Measurements from ENCODE around the gene BMF. TPM values are rescaled to one million over a fixed set of nuclear protein-coding genes. Genes with fewer than 3 reads are reported as not detected.
"Not testable (repeated sequence)": the region's sequence is repeated elsewhere in the genome, so short reads cannot be mapped to it uniquely, and the experiment has no call there.

BMF gene
- total RNA-seq, 3 donors from 2014 or later = 8.2 to 24.4 (median 9.3) TPM

GRCh38 chr15:40080104-40080503 is 28.6 kb downstream of the BMF start:
- no peak overlapping the region for H3K4me3 ChIP-seq
- H3K9me3 ChIP-seq = no peaks in the 10 kb centered on the region
- peak overlapping the region in 1 of 2 donors; percentile 85 for H3K27ac ChIP-seq
- no peak for DNase-seq (ENCODE audit: low spot score in 2 of 2)
- intact Hi-C loops (cut with DNase I; ENCODE audit: low total_unique reads) = no loop called here
- no peak for TF ChIP-seq POLR2A (IDR thresholded peaks at IDR 0.05)
- no peak for TF ChIP-seq CTCF (IDR thresholded peaks at IDR 0.05)
- no peak for TF ChIP-seq POLR2AphosphoS5 (IDR thresholded peaks at IDR 0.05)
- H3K4me1 ChIP-seq = peaks cover 0 to 6% of the 10 kb centered on the region in 2 donors
- H3K27me3 ChIP-seq = no peaks in the 10 kb centered on the region
- no peaks in the 10 kb centered on the region for H3K36me3 ChIP-seq

GRCh38 chr15:40079456-40079855 is 29.2 kb downstream of the BMF start:
- intact Hi-C loops (cut with DNase I; ENCODE audit: low total_unique reads) = no loop called here
- Histone ChIP-seq H3K9me3 (no peaks in the 10 kb centered on the region), H3K36me3 (no peaks in the 10 kb centered on the region), H3K27ac (no peak overlapping the region), H3K4me1 (peaks cover 0 to 6% of the 10 kb centered on the region in 2 donors), H3K4me3 (no peak overlapping the region), H3K27me3 (no peaks in the 10 kb centered on the region)
- no peak for DNase-seq (ENCODE audit: low spot score in 2 of 2)
- no peak for TF ChIP-seq POLR2A (IDR thresholded peaks at IDR 0.05)
- TF ChIP-seq CTCF (IDR thresholded peaks at IDR 0.05) = no peak
- no peak for TF ChIP-seq POLR2AphosphoS5 (IDR thresholded peaks at IDR 0.05)

- intact Hi-C loops (cut with DNase I; ENCODE audit: low total_unique reads) = no loop called here
- Histone ChIP-seq H3K36me3 (no peaks in the 10 kb centered on the region), H3K9me3 (no peaks in the 10 kb centered on the region), H3K27ac (no peak overlapping the region), H3K4me3 (no peak overlapping the region), H3K4me1 (no peaks in the 10 kb centered on the region), H3K27me3 (no peaks in the 10 kb centered on the region)
- DNase-seq (ENCODE audit: low spot score in 2 of 2) = no peak
- no peak for TF ChIP-seq POLR2AphosphoS5 (IDR thresholded peaks at IDR 0.05)
- no peak for TF ChIP-seq POLR2A (IDR thresholded peaks at IDR 0.05)
- no peak for TF ChIP-seq CTCF (IDR thresholded peaks at IDR 0.05)
Measured at GRCh38 chr15:40075298-40076044, 33.2 kb downstream of the BMF start.

GRCh38 chr15:40074656-40075055 is 34.0 kb downstream of the BMF start:
- H3K27ac ChIP-seq; DNase-seq (ENCODE audit: low spot score in 2 of 2); intact Hi-C loops (cut with DNase I; ENCODE audit: low total_unique reads); H3K9me3 ChIP-seq; H3K27me3 ChIP-seq; H3K36me3 ChIP-seq; H3K4me1 ChIP-seq; H3K4me3 ChIP-seq: not testable (repeated sequence)

- DNase-seq (ENCODE audit: low spot score in 2 of 2); H3K9me3 ChIP-seq; H3K4me1 ChIP-seq; H3K27me3 ChIP-seq; H3K36me3 ChIP-seq; H3K4me3 ChIP-seq; intact Hi-C loops (cut with DNase I; ENCODE audit: low total_unique reads); H3K27ac ChIP-seq: not testable (repeated sequence)
Measured at GRCh38 chr15:40073716-40074490, 34.8 kb downstream of the BMF start.

All from breast epithelium (tissue), 4 donors.